ENCODE data around the gene EXD1.
"Not testable (repeated sequence)": the region's sequence is repeated elsewhere in the genome, so short reads cannot be mapped to it uniquely, and the experiment has no call there.

Gene EXD1

DNA sequence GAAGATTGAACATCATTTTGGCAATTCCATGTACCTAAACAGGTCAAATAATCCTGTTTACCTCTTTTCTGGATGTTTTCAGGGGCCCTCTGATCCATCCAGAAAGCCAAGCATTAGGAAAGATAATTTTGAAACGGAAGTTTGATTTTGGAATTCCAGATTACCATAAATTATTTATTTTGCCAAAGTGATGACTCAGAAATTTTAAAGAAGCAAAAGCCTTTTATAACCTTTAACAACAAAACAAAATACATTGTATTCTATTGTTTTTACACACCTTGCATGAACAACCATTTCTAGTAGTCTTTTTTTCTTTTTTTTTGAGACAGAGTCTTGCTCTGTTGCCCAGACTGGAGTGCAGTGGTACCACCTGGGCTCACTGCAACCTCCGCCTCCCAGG is 82.5 kb downstream of the EXD1 start:
- TF ChIP-seq POLR2A (IDR thresholded peaks at IDR 0.05; ENCODE audit: low read length) (no peak), GATA1 (IDR thresholded peaks at IDR 0.05; ENCODE audit: low read depth, low read length) (no peak)
- no peak for DNase-seq

DNA sequence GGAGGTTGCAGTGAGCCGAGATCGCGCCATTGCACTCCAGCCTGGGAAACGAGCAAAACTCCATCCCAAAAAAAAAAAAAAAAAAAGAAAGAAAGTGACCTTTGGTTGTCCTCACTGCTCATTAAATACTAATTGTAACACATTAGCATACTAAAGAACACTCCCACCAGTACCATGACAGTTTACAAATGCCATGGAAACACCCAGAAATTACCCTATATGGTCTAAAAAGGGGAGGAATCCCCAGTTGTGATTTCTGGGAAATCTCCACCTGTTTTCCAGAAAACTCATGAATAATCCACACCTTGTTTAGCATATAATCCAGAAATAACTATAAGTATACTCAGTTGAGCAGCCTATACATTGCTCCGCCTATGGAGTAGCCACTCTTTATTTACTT is 90.9 kb downstream of the EXD1 start:
- DNase-seq: no peak
- TF ChIP-seq POLR2A (IDR thresholded peaks at IDR 0.05; ENCODE audit: low read length): no peak
- TF ChIP-seq GATA1 (IDR thresholded peaks at IDR 0.05; ENCODE audit: low read depth, low read length): no peak

DNA sequence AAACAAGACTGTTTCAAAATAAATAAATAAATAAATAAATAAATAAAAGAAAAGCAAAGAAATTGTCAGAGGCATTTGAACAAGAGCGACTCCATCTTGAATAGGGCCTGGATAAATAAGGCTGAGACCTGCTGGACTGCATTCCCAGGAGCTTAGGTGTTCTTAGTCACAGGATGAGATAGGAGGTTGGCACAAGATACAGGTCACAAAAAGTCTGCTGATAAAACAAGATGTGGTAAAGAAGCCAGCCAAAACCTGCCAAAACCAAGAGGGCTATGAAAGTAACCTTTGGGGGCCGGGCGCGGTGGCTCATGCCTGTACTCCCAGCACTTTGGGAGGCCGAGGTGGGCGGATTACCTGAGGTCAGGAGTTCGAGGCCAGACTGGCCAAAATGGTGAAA is 91.4 kb downstream of the EXD1 start:
- not testable (repeated sequence) for DNase-seq

DNA sequence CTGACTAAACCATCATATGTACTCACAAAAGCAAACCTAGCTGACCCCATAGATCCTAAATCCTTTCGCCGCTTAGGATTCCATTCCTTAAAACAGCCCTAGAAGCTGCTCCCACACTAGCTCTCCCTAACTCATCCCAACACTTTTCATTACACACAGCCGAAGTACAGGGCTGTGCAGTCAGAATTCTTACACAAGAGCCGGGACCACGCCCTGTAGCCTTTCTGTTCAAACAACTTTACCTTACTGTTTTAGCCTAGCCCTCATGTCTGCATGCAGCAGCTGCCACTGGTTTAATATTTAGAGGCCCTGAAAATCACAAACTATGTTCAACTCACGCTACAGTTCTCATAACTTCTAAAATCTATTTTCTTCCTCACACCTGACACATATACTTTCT is 95.0 kb downstream of the EXD1 start:
- not testable (repeated sequence) for DNase-seq

DNA sequence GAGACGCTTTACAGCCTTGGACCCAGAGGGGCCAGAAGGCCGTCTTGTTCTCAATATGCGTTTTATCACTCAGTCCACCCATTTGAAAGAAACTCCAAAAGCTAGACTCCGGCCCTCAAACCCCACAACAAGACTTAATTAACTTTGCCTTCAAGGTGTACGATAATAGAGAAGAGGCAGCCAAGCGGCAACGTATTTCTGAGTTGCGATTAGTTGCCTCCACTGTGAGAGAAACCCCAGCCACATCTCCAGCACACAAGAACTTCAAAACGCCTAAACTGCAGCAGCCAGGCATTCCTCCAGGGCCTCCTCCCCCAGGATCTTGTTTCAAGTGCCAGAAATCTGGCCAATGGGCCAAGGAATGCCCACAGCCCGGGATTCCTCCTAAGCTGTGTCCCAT is 97.1 kb downstream of the EXD1 start:
- DNase-seq: no peak
- TF ChIP-seq POLR2A (IDR thresholded peaks at IDR 0.05; ENCODE audit: low read length) (no peak), GATA1 (IDR thresholded peaks at IDR 0.05; ENCODE audit: low read depth, low read length) (no peak)

Measured in erythroblast (primary cell).